Neural progenitor cell (in vitro differentiated cells): Measurements from ENCODE around the gene POLR3B. TPM values are rescaled to one million over a fixed set of nuclear protein-coding genes. Genes with fewer than 3 reads are reported as not detected.

Experiments
- DNase-seq: peaks from one replicate; pipeline ENCODE4 v3.0.0-alpha.2; 2016; ENCODE audit warnings: low spot score
- H2AFZ ChIP-seq: fragments of 200-600 bp; sonication (generic); replicated peaks from 2 replicates; pipeline ENCODE4 v1.6.1; 2016; ENCODE audit warnings: antibody characterized with exemption
- H3F3A ChIP-seq: fragments of 200-600 bp; sonication (generic); 2 replicates; pipeline ENCODE4 v1.6.1; 2016; ENCODE audit warnings: antibody characterized with exemption, low read depth
- H3K27ac ChIP-seq: fragments of 200-600 bp; sonication (generic); 2 replicates; pipeline ENCODE4 v1.5.1; 2016; ENCODE audit warnings: mild to moderate bottlenecking
- H3K27me3 ChIP-seq: fragments of 200-600 bp; sonication (generic); 2 replicates; pipeline ENCODE4 v1.6.1; 2016; ENCODE audit warnings: mild to moderate bottlenecking, moderate library complexity
- H3K36me3 ChIP-seq: fragments of 200-600 bp; sonication (generic); 2 replicates; pipeline ENCODE4 v1.5.1; 2016
- H3K4me1 ChIP-seq: fragments of 200-600 bp; sonication (generic); 2 replicates; pipeline ENCODE4 v1.6.1; 2016; ENCODE audit warnings: mixed run types
- H3K4me2 ChIP-seq: fragments of 200-600 bp; sonication (generic); 2 replicates; pipeline ENCODE4 v1.6.1; 2016
- H3K4me3 ChIP-seq: fragments of 200-600 bp; sonication (generic); 2 replicates; pipeline ENCODE4 v1.5.1; 2016
- H3K79me2 ChIP-seq: fragments of 200-600 bp; sonication (generic); 2 replicates; pipeline ENCODE4 v1.6.1; 2016; ENCODE audit warnings: low read depth
- H3K9ac ChIP-seq: fragments of 200-600 bp; sonication (generic); 2 replicates; pipeline ENCODE4 v1.6.1; 2016
- H3K9me3 ChIP-seq: fragments of 200-600 bp; sonication (generic); 2 replicates; pipeline ENCODE4 v1.5.1; 2016; ENCODE audit warnings: low read depth
- H4K20me1 ChIP-seq: fragments of 200-600 bp; sonication (generic); 2 replicates; pipeline ENCODE4 v1.6.1; 2016; ENCODE audit warnings: low read depth
- H3K27ac Mint-ChIP-seq: 3 replicates; pipeline ENCODE4 v1.8.0; 2021; ENCODE audit warnings: mixed read lengths
- H3K27me3 Mint-ChIP-seq: 2 replicates; pipeline ENCODE4 v1.8.0; 2022; ENCODE audit warnings: low read depth, mild to moderate bottlenecking, inconsistent platforms, moderate library complexity, mixed read lengths; ENCODE audit not compliant: insufficient read depth
- H3K36me3 Mint-ChIP-seq: 3 replicates; pipeline ENCODE4 v1.8.0; 2021; ENCODE audit warnings: mixed read lengths
- H3K4me1 Mint-ChIP-seq: 3 replicates; pipeline ENCODE4 v1.8.0; 2021; ENCODE audit warnings: mixed read lengths
- H3K4me3 Mint-ChIP-seq: 3 replicates; pipeline ENCODE4 v1.8.0; 2021; ENCODE audit warnings: mild to moderate bottlenecking, moderate library complexity, mixed read lengths
- H3K9me3 Mint-ChIP-seq: 3 replicates; pipeline ENCODE4 v1.8.0; 2020; ENCODE audit warnings: mixed read lengths
- CTCF ChIP-seq: fragments of 200-600 bp; sonication (generic); IDR thresholded peaks from 2 replicates; pipeline ENCODE4 v1.5.1; 2017; ENCODE audit warnings: antibody characterized with exemption, mild to moderate bottlenecking
- EZH2 ChIP-seq: fragments of 200-600 bp; sonication (generic); IDR thresholded peaks from 2 replicates; pipeline ENCODE4 v1.6.1; 2017; ENCODE audit warnings: antibody characterized with exemption, mild to moderate bottlenecking, moderate library complexity
- EZH2phosphoT487 ChIP-seq: fragments of 200-600 bp; sonication (generic); IDR thresholded peaks from 2 replicates; pipeline ENCODE4 v1.6.1; 2017; ENCODE audit warnings: antibody characterized with exemption
- total RNA-seq: library from RNA; depleted of rRNA; stranded (reverse); fragments of >200 nt; gene quantifications from 2 replicates; pipeline ENCODE4 v1.2.3, GENCODE V29; 2015; ENCODE audit warnings: low replicate concordance

POLR3B gene
- total RNA-seq, 1 donor from 2014 or later, result 8.8 TPM

- Histone ChIP-seq H2AFZ (no peak overlapping the region), H3K4me2 (no peak overlapping the region), H3K9me3 (no peaks in the 10 kb centered on the region), H3K36me3 (no peaks in the 10 kb centered on the region), H3K4me3 (no peak overlapping the region), H3K27ac (no peak overlapping the region), H3K4me1 (peaks cover 10% of the 10 kb centered on the region), H3K79me2 (no peaks in the 10 kb centered on the region), H3F3A (no peaks in the 10 kb centered on the region), H4K20me1 (peaks cover 3% of the 10 kb centered on the region), H3K9ac (no peak overlapping the region), H3K27me3 (no peaks in the 10 kb centered on the region)
- Mint-ChIP-seq H3K9me3 (no peaks in the 10 kb centered on the region), H3K4me1 (peaks cover 7% of the 10 kb centered on the region), H3K27ac (no peak overlapping the region), H3K27me3 (no peaks in the 10 kb centered on the region), H3K4me3 (no peak overlapping the region), H3K36me3 (peaks cover 19% of the 10 kb centered on the region)
- DNase-seq, result no peak
- TF ChIP-seq EZH2phosphoT487, result no peak
Observed at GRCh38 chr12:106428384-106428783, 70.8 kb downstream of the POLR3B start.

GRCh38 chr12:106429043-106429552 lies 71.5 kb downstream of the POLR3B start:
- Histone ChIP-seq H4K20me1 (peaks cover 3% of the 10 kb centered on the region), H3K27me3 (no peaks in the 10 kb centered on the region), H3K4me1 (peaks cover 10% of the 10 kb centered on the region), H3K27ac (no peak overlapping the region), H3K36me3 (no peaks in the 10 kb centered on the region), H3K9me3 (no peaks in the 10 kb centered on the region), H3K4me3 (no peak overlapping the region), H3F3A (no peaks in the 10 kb centered on the region), H3K4me2 (no peak overlapping the region), H3K9ac (no peak overlapping the region), H3K79me2 (no peaks in the 10 kb centered on the region), H2AFZ (no peak overlapping the region)
- DNase-seq, result no peak
- peaks cover 20% of the 10 kb centered on the region for H3K36me3 Mint-ChIP-seq
- H3K9me3 Mint-ChIP-seq, result no peaks in the 10 kb centered on the region
- peaks cover 7% of the 10 kb centered on the region for H3K4me1 Mint-ChIP-seq
- H3K4me3 Mint-ChIP-seq, result no peak overlapping the region
- no peak for TF ChIP-seq EZH2phosphoT487
- TF ChIP-seq CTCF, result no peak
- TF ChIP-seq EZH2, result no peak
- no peaks in the 10 kb centered on the region for H3K27me3 Mint-ChIP-seq
- H3K27ac Mint-ChIP-seq, result no peak overlapping the region

GRCh38 chr12:106429636-106430035 lies 72.1 kb downstream of the POLR3B start:
- no peak for DNase-seq
- H3K4me3 Mint-ChIP-seq, result no peak overlapping the region
- Histone ChIP-seq H3K4me2 (no peak overlapping the region), H2AFZ (no peak overlapping the region), H3K79me2 (no peaks in the 10 kb centered on the region), H3K4me3 (no peak overlapping the region), H3F3A (no peaks in the 10 kb centered on the region), H3K27ac (no peak overlapping the region), H3K9ac (no peak overlapping the region), H3K36me3 (no peaks in the 10 kb centered on the region), H3K9me3 (no peaks in the 10 kb centered on the region), H3K27me3 (no peaks in the 10 kb centered on the region), H4K20me1 (peaks cover 3% of the 10 kb centered on the region), H3K4me1 (peaks cover 10% of the 10 kb centered on the region)
- peaks cover 21% of the 10 kb centered on the region for H3K36me3 Mint-ChIP-seq
- peaks cover 7% of the 10 kb centered on the region for H3K4me1 Mint-ChIP-seq
- no peaks in the 10 kb centered on the region for H3K9me3 Mint-ChIP-seq
- H3K27me3 Mint-ChIP-seq, result no peaks in the 10 kb centered on the region
- no peak overlapping the region for H3K27ac Mint-ChIP-seq
- no peak for TF ChIP-seq EZH2
- TF ChIP-seq CTCF, result no peak
- TF ChIP-seq EZH2phosphoT487, result no peak

GRCh38 chr12:106431839-106432411 lies 74.4 kb downstream of the POLR3B start:
- H3K27me3 ChIP-seq, result no peaks in the 10 kb centered on the region
- no peaks in the 10 kb centered on the region for H3K9me3 ChIP-seq
- H4K20me1 ChIP-seq, result no peaks in the 10 kb centered on the region
- no peaks in the 10 kb centered on the region for H3K9me3 Mint-ChIP-seq
- H3K4me2 ChIP-seq, result no peak overlapping the region
- no peak for DNase-seq
- H3K4me3 ChIP-seq, result no peak overlapping the region
- no peak overlapping the region for H3K9ac ChIP-seq
- no peak overlapping the region for H3K27ac ChIP-seq
- H3K79me2 ChIP-seq, result no peaks in the 10 kb centered on the region
- no peaks in the 10 kb centered on the region for H3F3A ChIP-seq
- no peaks in the 10 kb centered on the region for H3K4me1 ChIP-seq
- H2AFZ ChIP-seq, result no peak overlapping the region
- H3K36me3 ChIP-seq, result no peaks in the 10 kb centered on the region
- H3K4me1 Mint-ChIP-seq, result peaks cover 11% of the 10 kb centered on the region
- H3K36me3 Mint-ChIP-seq, result peaks cover 20% of the 10 kb centered on the region
- H3K27ac Mint-ChIP-seq, result no peak overlapping the region
- H3K4me3 Mint-ChIP-seq, result no peak overlapping the region
- no peaks in the 10 kb centered on the region for H3K27me3 Mint-ChIP-seq
- TF ChIP-seq EZH2 (no peak), EZH2phosphoT487 (no peak), CTCF (no peak)
